HG02943 (cell line): ENCODE results near the gene THRB.
"Not testable (repeated sequence)": the region's sequence is repeated elsewhere in the genome, so short reads cannot be mapped to it uniquely, and the experiment has no call there.

Experiments
- ATAC-seq: cut with Tn5 transposase; IDR thresholded peaks from one replicate; pipeline ENCODE4 v1.9.1; 2021; ENCODE audit warnings: mild to moderate bottlenecking, low read depth, moderate library complexity; ENCODE audit not compliant: unreplicated experiment

THRB gene

GRCh38 chr3:24136624-24137310 lies 357.9 kb downstream of the THRB start:
- no peak for ATAC-seq

- no peak for ATAC-seq
Observed at GRCh38 chr3:24135280-24135679, 359.4 kb downstream of the THRB start.

- no peak for ATAC-seq
Observed at GRCh38 chr3:24133942-24134341, 360.7 kb downstream of the THRB start.

DNA sequence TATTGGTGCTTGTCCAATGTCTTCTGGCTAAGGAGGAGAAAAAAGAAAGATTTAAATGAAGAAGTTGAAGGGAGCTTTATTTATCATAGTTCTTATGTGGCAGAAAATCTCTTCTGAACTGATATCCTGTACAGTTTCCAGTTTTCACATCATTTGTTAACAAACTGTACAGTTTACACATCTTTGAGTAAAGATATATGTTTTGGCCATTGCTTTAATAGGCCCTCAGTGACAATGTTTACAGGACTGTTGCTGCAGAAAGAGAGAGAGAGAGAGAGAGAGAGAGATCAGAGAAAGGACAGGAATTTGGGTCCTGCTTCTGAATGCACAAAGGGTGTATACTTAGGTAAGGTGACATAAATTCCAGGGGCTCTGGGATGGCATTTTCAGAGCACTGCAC lies 361.2 kb downstream of the THRB start:
- ATAC-seq, result no peak

DNA sequence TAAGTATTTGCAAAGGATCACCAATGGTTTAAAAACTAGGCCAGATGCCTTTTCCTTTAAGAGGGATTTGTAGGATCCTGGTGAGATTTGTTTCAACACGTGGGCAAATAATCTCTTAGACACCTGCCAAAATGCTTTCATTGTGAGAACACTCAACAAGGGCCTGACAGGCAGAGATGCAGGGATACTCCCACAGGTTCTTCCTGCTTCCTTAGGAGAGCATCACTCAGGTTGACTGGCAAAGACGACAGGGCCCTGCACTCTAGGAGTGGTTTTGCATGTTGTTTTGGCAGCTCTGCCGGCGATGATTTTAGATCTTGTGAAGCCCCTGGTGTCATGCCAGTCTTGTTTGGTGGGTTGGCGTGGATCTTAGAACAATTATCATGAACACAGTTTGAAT lies 365.1 kb downstream of the THRB start:
- ATAC-seq, result no peak

- ATAC-seq, result no peak
Observed at GRCh38 chr3:24128199-24129005, 366.2 kb downstream of the THRB start.

- no peak for ATAC-seq
Observed at GRCh38 chr3:24123596-24123995, 371.1 kb downstream of the THRB start.

DNA sequence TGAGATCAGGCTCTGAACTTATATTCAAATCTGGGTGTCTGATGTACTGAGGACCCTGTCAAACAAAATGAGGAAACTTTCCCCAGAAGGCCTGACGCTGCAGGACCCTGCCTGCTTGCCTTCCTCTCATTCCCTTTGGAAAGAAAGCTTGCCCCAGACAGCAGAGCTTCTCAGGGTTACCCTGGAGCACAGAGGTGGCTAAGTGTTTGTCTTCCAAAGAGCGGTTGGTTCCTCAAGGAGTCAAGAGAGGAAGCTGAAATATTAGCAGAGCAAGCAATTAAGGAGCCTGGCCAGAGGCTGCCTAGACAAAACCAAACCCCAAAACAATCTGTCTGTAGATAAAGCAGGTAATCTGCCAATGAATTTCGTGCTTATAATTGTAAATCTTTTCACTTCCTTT lies 374.2 kb downstream of the THRB start:
- no peak for ATAC-seq

DNA sequence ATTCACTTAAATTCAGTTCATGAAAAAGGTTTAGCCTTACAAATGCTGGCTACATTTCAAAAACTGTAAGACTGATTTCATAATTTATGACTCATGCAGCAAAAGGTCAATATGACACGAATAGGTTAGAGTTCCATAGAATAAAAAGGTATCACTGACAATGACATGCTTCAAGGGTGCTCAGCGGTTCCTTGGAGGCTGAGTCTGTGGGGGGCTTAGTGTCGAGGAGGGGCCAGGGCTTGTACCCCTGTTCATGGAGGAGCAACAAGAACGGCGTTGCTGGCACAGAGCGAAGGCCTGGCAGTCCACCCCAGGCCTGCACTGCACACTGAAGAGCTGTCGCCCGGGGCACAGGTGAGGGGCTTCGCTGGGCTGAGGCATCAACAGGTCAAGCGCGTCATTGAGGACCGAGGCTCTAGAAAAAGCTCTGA lies 375.3 kb downstream of the THRB start:
- ATAC-seq, result no peak

DNA sequence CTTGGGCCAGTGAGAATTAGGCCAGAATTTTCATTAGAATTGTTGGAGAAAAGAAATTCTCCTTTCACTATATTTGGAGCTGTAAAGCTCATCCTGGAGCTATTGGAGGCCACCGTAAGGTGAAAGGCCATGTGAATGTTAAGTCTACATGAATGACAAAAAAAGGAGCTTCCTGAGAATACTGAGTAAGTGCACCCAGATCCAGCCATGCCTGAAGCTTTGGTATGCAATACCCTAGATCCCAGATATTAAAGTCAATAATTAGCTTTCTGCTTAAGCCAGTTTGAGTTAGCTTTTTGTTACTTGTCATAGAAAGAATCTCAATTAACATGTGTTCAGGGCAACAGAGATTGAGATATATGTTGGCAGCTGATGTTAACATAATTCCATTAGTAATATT lies 377.1 kb downstream of the THRB start:
- no peak for ATAC-seq

- no peak for ATAC-seq
Observed at GRCh38 chr3:24111711-24112110, 382.9 kb downstream of the THRB start.

- no peak for ATAC-seq
Observed at GRCh38 chr3:24110051-24110450, 384.6 kb downstream of the THRB start.

GRCh38 chr3:24101676-24102168 lies 392.9 kb downstream of the THRB start:
- no peak for ATAC-seq

- no peak for ATAC-seq
Observed at GRCh38 chr3:24100696-24101402, 393.8 kb downstream of the THRB start.

DNA sequence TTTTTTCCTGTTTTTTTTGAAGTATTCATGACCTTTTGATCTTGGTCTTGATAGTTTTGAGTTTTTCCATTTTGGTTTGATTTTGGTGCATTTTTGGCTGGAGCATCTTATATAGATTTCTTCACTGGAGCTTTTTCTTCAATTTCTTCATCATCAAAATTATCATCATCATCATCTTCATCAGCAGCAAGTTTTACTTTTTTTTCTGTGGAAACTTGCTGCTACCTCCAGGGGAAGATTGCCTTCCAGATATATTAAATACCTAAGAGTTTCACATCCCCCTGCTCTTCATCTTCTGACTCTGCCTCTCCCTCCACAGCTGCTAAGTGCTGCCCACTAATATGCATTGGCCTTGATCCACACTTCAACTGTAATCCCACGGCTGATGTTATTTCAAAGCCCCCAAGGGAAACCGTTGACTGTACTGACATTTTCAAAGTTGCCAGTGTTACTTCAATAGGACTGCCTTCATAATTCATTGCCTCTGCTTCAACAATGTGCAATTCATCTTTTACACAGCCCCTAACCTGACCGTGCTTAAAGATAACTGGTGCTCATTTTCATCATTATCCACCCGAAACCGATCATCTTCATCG lies 397.9 kb downstream of the THRB start:
- no peak for ATAC-seq

- ATAC-seq, result no peak
Observed at GRCh38 chr3:24096271-24096670, 398.4 kb downstream of the THRB start.

DNA sequence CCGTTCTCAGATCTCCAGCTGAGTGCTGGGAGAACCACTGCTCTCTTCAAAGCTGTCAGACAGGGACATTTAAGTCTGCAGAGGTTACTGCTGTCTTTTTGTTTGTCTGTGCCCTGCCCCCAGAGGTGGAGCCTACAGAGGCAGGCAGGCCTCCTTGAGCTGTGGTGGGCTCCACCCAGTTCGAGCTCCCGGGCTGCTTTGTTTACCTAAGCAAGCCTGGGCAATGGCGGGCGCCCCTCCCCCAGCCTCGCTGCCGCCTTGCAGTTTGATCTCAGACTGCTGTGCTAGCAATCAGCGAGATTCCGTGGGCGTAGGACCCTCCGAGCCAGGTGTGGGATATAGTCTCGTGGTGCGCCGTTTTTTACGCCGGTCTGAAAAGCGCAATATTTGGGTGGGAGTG lies 399.8 kb downstream of the THRB start:
- not testable (repeated sequence) for ATAC-seq

- ATAC-seq, result no peak
Observed at GRCh38 chr3:24088782-24089181, 405.9 kb downstream of the THRB start.

DNA sequence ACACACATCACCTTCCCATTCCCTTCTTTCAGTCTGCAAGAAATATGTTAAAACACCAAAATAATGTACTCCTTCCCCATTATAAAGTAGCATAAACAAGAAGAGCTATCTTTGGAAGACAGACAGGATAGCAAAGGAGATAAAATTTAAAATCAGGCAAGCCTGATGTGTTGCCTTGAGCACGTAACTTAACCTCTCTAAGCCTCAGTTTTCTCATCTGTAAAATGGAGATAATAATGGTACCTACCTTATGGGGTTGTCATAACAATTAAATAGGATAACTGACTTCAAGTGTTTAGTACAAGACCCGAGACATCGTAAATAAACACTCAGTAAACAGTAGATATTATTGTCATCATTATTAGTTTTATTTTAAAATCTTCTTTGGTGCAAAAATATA lies 407.2 kb downstream of the THRB start:
- ATAC-seq, result no peak

DNA sequence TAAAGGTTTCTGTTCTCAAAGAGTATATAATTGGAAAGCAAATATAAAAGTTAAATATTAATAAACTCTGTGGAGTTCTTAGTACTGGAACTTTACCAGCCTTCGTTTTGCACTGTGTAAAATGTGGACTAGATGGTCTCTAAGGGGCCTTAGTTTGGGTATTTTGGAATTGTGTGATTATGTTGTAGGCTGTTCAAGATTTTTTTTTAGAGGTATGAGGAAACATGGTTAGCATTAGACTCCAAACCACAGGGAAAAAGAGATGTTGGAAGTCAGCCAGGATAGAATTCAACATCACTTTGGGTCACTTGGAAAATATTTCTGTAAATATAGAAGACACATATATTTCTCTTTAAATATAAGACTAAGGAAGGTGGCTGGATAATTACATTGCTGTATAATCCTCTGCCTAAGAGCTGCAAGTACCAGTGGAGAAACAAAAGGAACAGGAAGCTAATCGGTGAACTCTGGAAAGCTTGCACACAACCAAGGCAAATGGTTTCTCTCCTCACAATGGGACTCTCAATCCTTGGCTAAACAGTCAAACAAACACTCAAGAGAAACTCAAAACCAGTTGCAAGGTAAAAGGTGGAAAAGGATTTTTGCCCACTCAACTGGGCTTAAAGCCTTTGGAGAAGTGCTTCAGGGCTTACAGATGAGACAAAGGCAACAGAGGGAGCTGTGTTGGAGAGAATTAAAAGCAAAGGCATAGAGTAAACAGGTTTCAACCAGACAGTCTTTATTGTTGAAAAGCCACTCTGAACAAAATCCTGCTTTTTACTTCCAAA lies 407.8 kb downstream of the THRB start:
- no peak for ATAC-seq
